Heart left ventricle (tissue), 13 donors: ENCODE results near the gene VPS45.

Source experiments
- CTCF ChIP-seq, 12 donors: fragments of 200-600 bp; sonication (generic) in 4 of 12; IDR thresholded peaks; one replicate each; pipeline versions ENCODE4 v1.5.0 to v1.8.0; 2018 to 2022; ENCODE audit warnings: antibody characterized with exemption in 12 of 12, mild to moderate bottlenecking in 5 of 12
- POLR2A ChIP-seq, 2 donors: fragments of 450-650 bp; IDR thresholded peaks; one replicate each; pipeline ENCODE4 v1.6.1; 2017; ENCODE audit warnings: antibody characterized with exemption in 2 of 2, mild to moderate bottlenecking in 2 of 2, moderate library complexity in 2 of 2
- donor health status: ischemic (EF 13 %, LVEDD 7.1; RV severe dilation, severe dysfunction).
- donor health status: DM: no; HTN: yes; CAD: no.
- donor health status: DM: no; HTN: no; CAD: no.
- donor health status: ischemic (EF 25% LVEDD 6.9; RV normal size, moderate dysfunction).
- donor health status: ischemic (EF 25% LVEDD 5.7; RV mildly dilated, moderate dysfunction).
- donor health status: ischemic (EF 35%, LVEDD 5.7; RV mildly dilated, moderate dysfunction).
- donor health status: nonischemic (EF 11% LVEDD 7.7; RV severe dilation, severe dysfunction).
- donor health status: DM: yes; HTN: yes; CAD: no.
- donor health status: PGD.
- donor health status: ischemic (EF 29% LVEDD 5.4; RV normal size, mild dysfunction).
- donor health status: nonischemic (EF 23%, LVEDD 6.1; RV moderate dilation, normal function).

DNA sequence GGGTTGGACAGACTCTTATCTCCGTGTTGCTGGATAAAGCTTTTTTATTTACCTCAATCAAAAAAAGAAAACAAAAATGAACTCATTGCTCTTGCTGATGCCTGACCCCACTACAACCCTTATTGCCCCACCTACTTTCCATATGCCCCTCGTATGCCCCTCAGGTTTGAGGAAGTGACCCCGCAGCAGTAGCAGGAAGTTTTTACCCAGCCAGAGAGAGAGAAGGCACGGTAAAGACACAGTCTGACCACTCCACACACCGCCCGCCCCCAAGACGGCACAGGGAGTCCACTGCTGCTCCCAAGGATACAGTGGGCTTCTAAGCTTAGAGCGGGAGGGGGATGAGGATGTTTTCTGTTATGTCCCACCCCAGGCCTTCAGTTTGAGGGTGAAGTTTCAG lies 92.0 kb downstream of the VPS45 start:
- TF ChIP-seq CTCF (IDR thresholded peaks at IDR 0.05) (no peak), POLR2A (IDR thresholded peaks at IDR 0.05) (no peak)
